Stimulated activated CD4-positive, alpha-beta T cell treated with anti-CD3 and anti-CD28 coated beads, Interleukin-1b, Interleukin-23, amount 100 ng/mL, for 48 hours (primary cell): ENCODE data around the gene SERINC5.
"Not testable (repeated sequence)": the region's sequence is repeated elsewhere in the genome, so short reads cannot be mapped to it uniquely, and the experiment has no call there.

Source experiments
- DNase-seq: peaks from one replicate; pipeline ENCODE4 v3.0.0-alpha.2; 2020

SERINC5 gene

DNA sequence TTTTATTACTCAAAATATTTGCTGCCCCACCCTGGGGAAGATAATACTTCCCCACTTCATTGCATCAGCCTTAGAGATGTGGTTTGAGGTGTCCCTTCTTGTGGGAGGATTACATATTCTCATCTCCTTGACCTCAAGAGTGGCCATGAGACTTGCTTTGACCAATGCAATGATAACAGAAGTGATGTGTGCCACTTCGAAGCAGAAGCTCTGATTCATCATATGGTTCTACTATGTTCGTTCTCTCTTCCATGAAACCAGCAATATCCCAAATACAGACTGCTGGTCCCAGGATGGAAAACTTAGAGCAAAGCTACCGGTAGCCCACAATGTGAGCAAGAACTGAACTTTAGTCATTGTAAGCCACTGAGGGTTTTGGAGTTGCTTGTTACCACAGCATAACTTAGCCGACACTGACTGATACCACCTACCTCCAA lies 128.7 kb downstream of the SERINC5 start:
- DNase-seq, result no peak

DNA sequence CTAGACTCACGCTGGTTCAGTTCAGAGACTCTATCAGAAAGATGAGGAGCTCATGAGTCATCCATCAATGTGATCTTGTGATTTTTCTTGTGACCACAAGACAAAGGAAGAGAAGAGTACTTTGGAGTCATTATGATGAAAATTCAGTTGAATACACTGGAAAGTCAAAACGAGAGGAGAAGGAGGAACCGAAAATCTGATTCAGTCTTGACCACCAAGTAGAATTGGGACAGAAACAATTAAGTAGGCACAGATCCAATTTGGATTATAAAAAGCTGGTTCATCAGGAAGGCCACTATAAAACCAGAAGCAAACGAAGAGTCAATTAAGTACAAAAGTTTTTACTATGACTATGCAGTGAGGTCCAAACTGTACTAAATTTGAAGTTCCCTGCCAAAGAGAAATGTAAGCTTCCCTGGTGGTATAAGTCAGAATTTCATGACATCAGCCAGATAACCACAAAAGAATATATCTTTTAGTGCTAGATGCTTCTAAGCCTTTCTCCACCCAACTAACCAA lies 129.8 kb downstream of the SERINC5 start:
- peak; percentile 18 for DNase-seq

DNA sequence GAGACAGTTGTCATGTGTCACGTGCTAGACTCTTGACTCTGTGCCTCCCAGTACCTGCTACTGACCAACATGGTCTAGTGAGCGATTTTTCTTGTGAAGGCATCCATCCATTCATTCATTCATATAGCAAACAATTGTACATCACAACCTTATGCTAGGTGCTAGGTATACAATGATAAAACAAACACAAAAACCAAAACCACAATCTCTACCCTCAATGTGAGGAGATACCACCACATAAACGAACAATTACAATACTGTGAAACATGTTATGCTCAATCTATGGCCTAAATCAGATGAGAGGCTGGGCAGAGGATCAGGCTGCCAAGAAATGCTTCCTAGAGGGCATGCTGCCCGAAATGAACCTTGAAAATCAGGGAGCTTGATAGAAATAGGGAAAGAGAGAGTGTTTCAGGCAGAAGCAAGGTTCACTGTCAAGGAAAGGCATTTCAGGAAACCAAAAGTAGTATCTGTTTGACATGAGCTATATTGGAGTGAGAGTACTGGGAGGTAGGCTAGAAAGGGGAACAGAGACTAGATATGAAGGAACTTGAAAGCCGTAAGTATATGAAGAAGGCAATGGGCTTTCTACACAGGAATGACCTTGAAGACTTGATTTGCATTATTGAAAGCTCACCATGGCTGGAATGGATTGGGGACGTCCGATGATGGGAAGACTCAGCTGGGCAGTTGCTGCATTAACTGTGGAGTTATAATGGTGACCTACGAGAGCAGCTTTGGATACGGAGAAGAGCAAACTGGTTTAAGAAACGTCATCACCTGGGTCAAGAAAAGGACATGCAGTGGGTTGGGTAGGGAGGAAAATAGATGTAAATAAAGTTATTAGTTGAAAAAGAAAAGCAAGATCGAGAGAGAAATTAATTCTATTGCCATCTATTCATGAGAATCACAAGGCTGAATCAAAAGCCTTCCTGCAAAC lies 130.6 kb downstream of the SERINC5 start:
- DNase-seq, result no peak

DNA sequence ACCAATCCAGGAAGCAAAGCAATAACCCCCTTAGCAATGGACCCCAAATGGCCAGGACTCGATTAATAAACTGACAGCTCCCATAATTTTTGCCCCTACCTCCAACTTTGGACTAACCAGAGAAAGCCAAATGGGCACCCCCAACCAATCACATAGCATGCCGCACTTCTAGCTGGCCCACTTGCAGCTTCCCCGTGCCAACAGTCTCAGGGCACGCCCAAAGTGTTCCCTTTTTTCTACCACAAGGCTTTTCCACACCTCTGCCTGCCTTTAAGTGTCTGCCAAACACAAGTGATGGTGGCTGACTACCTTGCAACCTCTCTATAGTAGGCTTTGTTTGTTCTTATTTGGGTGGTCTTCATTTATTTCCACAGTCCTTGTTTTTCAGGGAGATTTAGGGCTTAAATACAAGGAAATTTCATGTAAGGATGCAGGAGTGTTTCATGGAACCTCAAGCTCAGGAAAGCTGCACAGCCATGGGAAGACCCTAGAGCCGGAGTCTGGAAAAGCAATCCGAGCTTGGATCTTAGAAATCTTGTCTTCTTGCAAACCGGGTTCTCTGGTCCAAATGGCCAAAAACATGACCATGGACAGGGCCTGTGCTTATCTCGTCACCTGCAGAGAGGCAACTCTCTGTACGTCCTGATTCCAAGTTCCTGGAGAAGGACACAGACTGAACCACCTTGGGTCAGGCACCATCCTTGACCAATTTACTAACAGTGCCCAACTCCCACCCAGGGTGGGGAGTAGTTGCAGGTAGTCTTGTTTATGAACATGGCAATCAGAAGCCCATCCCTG lies 131.5 kb downstream of the SERINC5 start:
- DNase-seq, result no peak

DNA sequence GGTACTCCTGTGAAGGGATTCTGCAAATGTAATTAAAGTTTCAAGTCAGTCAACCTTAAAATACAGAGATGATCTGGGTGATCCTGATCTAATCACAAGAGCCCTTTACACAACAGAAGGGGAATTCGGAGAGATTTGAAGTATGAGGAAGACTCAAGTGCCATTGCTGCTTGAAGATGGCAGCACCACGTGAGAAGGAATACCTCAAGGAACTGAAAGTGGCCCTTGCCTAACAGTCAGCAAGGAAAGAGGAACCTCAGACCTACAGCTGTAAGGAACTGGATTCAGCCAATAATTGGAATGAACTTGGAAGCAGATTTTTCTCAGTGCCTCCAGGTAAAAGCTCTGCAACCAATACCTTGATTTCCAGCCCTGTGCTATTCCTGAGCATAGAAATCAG lies 133.3 kb downstream of the SERINC5 start:
- DNase-seq, result no peak

DNA sequence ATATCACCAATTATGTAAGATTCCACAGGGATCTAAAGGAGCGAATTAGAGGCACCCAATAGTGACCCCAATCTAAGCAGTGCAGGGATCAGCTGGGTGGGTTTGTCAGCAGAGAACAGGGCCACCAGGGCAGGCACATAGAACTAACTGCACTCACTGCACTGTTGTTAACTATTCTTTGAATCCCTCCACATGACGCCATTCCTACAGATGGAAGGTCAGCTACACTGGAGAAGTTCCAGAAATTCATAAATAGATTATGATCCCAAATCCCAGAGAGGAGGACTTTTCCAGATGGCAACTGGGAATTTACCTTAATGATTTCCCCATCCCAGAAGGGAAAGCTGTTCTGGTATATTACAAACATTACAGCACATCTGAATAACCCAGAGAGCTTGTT lies 136.5 kb downstream of the SERINC5 start:
- no peak for DNase-seq

DNA sequence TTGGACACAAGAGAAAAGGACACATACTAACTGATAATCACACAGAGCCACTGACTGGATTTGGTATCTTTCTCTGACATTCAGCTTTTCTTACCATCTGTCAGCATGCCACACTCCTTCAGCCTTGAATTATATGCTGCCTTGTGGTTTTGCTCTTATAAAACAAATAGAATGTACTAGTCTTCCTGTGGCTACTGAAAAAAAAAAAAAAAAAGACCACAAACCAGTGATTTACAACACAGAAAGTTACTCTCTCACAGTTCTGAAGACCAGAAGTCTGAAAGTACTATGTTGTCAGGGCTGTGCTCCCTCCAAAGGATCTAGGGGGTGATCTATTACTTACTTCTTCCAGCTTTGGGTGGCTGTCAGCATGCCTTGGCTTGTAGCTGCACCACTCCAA lies 138.4 kb downstream of the SERINC5 start:
- no peak for DNase-seq

DNA sequence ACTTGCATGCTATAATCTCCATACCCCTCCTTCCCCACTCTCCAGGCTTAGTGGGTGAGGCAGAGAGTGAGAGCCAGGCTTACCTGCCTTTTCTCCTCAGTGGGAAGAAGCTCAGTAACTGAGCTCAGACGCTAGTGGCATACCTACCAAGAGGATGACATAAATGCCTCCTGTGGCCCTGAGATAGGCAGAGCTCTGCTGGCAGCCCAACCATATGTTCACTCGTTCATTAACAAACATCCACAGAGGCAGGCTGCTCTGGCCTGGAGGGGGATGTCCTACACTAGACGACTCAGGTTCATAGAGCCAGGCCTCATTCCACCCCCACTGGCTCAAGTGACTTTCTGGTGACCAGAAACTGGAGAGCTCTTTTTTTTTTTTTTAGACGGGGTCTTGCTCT lies 139.4 kb downstream of the SERINC5 start:
- no peak for DNase-seq

DNA sequence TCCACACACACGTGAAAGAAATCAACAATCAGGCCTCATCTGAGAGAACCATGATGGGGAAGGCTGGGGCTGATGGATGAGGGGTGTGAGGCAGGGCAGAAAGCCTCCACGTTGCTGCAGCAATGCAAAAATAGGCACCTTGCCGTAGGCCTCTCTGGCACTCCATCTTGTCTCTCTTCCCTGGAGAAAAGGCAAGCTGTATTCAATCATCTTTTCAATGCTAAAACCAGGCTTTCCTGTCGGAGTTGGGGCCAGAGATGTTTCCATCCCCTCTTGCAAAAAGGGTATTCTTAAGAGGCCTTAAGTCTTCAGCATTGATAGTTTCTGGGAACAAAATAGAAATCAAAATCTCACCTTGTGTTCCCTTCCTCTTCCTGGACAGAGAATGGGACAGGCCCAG lies 139.8 kb downstream of the SERINC5 start:
- no peak for DNase-seq

DNA sequence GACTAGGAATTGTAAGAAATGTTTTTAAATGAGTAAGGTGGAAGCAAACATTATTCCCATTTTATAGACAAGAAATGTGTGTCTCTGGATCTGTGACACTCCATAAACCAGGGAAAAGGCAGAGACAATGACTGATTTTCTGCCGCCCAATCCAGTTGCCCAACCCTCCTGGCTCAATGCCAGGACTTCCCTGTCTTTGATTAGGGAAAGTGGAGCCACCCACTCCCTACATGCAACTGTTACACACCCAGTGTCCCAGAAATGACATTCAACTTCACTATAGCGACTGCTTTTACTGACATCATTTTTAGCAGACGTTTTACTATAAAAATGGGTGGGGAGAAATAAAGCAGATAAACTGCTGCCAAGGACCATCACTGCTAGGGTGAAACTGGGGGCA lies 141.0 kb downstream of the SERINC5 start:
- DNase-seq, result no peak

DNA sequence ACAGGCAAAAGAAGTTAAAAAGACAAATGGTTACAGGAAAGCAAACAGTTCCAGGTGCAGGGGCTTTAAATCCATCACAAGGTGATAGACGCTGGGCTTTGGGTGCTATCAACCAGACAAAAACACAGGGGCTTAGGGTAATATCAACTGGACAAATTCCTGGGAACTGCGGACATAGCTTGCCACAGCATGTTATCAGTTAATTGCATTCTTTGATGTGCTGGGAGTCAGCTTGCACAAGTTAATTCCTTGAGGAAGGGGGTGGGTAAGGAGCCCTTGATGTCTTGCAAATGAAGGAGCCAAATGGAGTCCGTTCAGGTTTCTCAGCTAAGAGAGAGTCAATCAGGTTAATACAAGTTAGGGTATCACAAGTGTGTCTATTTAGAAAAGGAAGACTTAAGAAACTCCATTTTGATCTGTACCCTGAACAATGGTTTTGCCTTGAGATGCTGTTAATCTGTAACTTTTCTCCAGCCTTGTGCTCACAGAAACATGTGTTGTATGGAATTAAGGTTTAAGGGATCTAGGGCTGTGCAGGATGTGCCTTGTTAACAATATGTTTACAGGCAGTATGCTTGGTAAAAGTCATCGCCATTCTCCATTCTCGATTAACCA lies 144.4 kb downstream of the SERINC5 start:
- DNase-seq, result not testable (repeated sequence)

DNA sequence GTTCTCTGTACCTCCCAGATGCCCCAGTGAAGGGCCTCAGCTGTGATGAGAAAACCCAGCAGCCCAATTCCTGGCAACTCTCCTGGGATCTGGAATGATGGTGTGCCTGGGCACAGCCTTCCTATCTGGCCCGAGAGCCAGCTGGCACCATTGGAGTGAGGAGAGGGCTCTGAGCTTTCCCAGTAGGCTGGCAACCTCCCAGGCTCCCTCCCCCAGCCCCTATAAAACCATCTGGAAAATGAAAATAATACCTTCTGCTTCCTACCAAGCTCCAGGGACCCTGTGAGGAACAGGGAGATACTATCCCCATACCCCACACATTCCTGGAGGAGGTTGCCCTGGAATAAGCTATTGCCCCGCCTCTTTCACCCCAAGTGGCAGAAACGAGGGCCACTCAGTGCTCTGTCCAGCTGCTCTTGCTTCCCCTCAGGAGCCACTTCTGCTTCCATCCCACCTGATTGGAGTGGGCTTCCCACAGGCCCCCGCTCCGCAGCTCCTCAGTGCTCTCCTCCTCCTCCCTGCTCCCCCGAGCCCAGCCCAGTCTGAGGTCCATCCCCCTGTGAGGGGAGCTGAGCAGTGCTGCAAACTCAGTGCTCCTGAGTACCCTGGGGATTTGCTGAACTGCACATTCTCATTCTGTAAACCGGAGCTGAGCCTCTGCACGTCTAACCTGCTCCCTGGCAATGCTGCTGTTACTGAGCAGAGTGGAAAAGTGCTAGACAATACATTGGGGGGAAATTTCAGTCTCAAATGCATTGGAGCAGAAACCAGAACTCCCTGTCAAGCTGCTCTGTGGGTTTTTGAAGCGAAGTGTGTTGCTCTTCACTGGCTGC lies 146.0 kb downstream of the SERINC5 start:
- DNase-seq, result no peak

DNA sequence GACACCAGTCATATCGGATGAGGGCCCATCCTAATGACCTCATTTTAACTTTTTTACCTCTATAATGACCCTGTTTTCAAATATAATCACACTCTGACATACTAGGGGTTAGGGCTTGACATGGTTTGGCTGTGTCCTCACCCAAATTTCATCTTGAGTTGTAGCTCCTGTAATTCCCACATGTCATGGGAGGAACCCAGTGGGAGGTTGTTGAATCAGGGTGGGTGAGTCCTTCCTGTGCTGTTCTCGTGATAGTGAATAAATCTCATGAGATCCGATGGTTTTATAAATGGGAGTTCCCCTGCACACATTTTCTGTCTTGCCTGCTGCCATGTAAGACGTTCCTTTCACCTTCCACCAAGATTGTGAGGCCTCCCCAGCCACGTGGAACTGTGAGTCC lies 148.9 kb downstream of the SERINC5 start:
- DNase-seq, result no peak

DNA sequence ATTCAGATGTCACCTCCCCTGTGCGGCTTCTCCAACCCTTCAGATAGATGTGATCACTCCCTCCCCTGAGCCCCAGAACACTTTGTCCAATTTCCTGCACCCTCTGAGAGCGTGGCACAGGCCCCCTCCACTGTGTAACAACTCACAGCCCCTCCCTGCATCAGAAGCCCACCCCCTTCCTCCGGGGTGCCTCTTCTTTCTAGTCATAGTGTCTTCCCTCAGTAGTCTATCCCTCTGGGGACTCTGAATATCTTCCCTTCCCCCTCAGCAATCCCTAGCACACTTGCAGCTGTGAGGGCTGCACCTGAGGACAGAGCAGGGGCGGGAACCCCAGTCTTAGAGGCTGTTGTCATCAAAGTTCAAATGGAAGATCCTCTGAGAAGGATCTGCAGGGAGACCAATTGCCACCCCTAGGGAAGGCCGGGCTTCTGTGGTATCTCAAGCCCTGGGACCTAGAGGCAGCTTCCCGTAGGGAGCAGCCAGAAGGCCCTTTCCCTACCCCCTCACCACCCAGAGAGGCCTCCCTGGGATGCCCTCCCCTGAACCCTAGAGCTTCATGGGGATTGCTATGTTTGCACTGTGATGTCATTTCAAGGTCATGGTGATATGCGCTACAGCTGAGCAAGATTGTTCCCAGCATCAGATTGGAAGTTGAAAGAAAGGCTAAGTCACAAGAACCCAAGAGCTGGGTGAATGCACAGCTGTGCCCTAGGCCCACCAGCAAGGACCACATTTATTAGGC lies 150.0 kb downstream of the SERINC5 start:
- DNase-seq, result no peak

DNA sequence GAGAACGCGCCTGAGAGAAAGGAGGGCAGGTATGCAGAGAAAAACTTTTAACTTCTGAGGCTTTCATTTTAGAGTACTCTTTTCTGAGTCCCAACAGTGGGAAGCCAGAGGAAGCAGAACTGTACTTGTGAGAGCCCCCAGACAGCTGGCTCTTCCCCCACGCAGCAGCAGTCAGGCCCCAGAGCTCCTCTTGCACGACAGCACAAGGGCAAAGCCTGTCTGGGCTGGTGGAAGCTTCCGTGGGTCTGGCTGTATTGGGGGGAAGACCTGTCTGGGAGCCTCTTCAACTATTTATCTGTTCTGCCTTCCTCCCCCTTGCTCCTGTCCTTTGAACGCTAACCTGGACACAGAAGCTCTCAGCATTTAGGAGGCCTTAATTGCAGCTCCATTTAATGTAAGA lies 152.5 kb downstream of the SERINC5 start:
- DNase-seq, result no peak

DNA sequence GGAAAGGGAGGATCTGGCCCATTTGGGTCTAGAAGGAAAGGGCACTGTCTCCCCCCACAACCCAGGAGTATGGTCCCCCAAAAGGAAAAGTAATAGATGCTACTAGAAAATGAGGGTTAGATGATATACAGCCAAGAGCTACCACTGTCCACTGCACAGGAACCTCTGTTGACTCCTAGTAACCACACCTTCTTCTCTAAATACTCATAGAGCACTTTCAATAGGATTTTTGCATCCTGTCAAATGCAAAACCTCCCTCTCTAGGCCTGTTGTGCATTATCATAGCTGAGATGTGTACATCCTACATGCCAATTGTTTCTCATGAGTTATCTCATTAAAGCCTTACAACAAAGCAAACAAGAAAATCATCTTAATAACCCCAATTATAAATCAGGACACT lies 153.9 kb downstream of the SERINC5 start:
- no peak for DNase-seq

DNA sequence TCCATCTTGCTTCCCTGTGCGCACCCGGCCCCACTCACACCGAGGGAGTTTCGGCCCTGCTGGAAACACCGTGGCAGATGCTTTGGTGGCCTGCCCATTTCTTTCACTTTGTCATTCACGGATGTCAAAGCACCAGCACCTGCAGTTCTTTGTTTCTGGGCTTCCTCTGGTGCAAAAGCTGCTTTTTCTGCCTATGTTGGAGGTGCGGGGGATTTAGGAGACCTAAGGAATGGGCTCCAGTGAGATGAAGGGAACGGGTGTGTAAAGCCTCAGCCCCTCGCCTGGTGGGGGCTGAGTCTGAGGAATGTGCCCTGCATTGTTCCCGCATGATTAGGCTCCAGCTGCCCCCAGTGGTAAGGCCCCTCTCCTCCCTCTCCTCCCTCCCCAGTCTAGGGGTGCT lies 158.4 kb downstream of the SERINC5 start:
- DNase-seq, result no peak

DNA sequence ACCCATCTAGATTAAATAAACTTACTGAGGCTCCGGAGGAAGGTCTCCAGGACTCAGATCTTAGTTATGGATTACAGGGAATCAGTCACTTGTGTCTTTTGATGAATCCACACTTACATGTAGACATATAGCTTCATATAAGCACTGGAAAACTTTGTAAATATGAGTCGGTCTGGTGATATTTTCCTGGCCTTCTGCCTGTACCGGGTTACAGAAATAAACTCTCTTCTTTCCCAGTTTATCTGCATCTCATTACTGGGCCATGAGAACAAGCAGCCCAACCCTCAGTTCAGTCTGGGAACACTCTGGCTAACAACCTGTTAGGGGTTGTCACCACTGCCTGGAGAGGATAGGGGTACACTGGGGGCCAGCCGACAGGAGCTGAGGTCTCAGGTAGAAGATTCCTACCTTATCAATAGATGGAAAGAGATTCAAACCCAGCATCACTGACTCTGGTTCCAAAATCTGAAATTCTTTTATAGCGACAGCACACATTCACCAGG lies 161.6 kb downstream of the SERINC5 start:
- DNase-seq, result no peak

DNA sequence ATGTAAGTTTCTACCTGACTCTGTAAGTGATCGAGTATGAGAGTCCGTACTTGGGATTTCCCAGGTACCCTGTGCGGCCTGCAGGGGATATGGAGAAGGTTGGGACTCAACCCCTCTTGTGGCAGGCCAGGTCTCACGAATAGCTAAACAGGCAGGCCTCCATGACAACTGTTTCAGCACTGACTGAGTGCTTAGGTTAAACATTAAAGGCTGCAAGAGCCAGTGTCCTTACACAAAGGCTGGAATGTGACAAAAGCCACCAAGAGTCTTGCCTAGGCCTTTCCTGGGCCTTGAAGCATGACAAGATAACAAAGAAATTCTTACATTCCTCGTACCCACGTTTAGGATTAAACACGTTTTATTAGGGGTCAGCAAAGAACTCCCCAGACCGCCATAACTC lies 162.1 kb downstream of the SERINC5 start:
- no peak for DNase-seq

DNA sequence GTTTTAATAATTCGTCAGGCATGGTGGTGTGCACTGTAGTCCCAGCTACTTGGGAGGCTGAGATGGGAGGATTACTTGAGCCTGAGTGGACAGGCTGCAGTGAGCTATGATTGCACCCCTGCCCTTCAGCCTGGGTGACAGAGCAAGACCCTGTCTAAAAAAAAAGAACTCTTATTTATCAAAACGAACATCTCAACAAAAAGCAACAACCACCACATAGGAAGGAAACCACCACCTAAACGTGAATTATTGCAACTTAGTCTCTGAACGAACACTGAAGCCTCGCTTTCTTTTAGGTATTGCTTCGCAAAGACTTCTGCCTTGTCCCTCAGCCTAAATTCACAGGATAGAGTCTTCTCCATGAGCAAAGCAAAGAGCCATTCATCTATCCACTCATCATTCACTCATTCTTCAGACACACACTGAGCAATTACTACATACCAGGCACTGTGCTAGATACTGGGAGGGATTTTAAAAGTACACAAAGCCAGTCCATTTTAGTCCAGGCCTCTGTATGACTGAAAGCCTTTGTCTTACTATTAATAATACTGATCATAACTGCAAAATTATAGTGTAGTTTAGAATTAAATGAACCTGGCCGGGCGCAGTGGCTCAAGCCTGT lies 163.3 kb downstream of the SERINC5 start:
- DNase-seq, result no peak

DNA sequence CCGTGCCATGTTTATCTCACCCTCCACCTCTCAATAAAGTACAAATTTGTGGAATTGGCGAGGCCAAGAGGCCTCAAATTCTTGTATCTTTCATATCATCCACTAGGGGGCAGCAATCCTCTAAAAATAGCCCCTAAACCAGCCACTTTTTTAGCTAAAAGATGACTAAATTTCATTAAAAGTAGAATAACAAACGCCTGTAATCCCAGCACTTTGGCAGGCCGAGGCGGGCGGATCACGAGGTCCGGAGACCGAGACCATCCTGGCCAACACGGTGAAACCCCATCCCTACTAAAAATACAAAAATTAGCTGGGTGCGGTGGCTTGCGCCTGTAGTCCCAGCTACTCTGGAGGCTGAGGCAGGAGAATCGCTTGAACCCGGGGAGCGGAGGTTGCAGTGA lies 164.1 kb downstream of the SERINC5 start:
- DNase-seq, result peak; percentile 13
